Adrenal gland (tissue), 12 donors: Measurements from ENCODE around the gene GABARAP. TPM values are rescaled to one million over a fixed set of nuclear protein-coding genes. Genes with fewer than 3 reads are reported as not detected.

Experiments
- DNase-seq, 7 donors: peaks; one replicate each; pipeline ENCODE4 v3.0.0-alpha.2; 2019 to 2020
- H3K27ac ChIP-seq, 5 donors: fragments of 200-600 bp; sonication (generic) in 4 of 5; 1 replicate in 3 of 5; 2 replicates in 2 of 5; pipeline versions ENCODE4 v1.5.1 to v1.8.0; 2016 to 2020; ENCODE audit warnings: mild to moderate bottlenecking in 1 of 5
- H3K27me3 ChIP-seq: fragments of 200-600 bp; 2 replicates; pipeline ENCODE4 v1.8.0; 2021
- H3K36me3 ChIP-seq, 2 donors: fragments of 200-600 bp; replicated peaks in 1 of 2; 1 replicate in 1 of 2; 2 replicates in 1 of 2; pipeline versions ENCODE4 v1.5.1 to v1.8.0; 2018 to 2022
- H3K4me1 ChIP-seq, 2 donors: fragments of 200-600 bp; replicated peaks in 1 of 2; 1 replicate in 1 of 2; 2 replicates in 1 of 2; pipeline versions ENCODE4 v1.5.1 to v1.8.0; 2018 to 2021
- H3K4me3 ChIP-seq, 4 donors: fragments of 200-600 bp; sonication (generic) in 3 of 4; one replicate each; pipeline ENCODE4 v1.5.1; 2016 to 2018
- H3K9me3 ChIP-seq, 3 donors: fragments of 200-600 bp; sonication (generic) in 1 of 3; replicated peaks in 1 of 3; 1 replicate in 2 of 3; 2 replicates in 1 of 3; pipeline versions ENCODE4 v1.5.1 to v1.8.0; 2016 to 2021
- CTCF ChIP-seq, 6 experiments: fragments of 450-650 bp in 4 of 6; fragments of 200-600 bp in 2 of 6; sonication (generic) in 1 of 6; IDR thresholded peaks; 1 replicate in 5 of 6; 2 replicates in 1 of 6; pipeline versions ENCODE4 v1.5.1 to v1.8.0; 2016 to 2021; ENCODE audit warnings: antibody characterized with exemption in 6 of 6, mild to moderate bottlenecking in 2 of 6, moderate library complexity in 1 of 6
- POLR2A ChIP-seq, 2 donors: fragments of 450-650 bp; IDR thresholded peaks; one replicate each; pipeline ENCODE4 v1.6.1; 2017; ENCODE audit warnings: antibody characterized with exemption in 2 of 2, mild to moderate bottlenecking in 2 of 2, moderate library complexity in 1 of 2
- WGBS, 4 donors: extraction: QIAGEN DNeasy Blood & Tissue Kit in 2 of 4; methylation state at CpG; one replicate each; pipeline versions ENCODE4 v1.1.5 to v1.1.7; 2013 to 2017; 5-methylcytosine and 5-hydroxymethylcytosine counted together
- intact Hi-C, 2 donors: fragments of 100-400 bp; cut with DNase I; formaldehyde crosslinking; loops; one replicate each; pipeline versions ENCODE4 v1.14.1 to v1.15.0; 2022 to 2023
- polyA plus RNA-seq, 3 donors: library from polyadenylated mRNA; stranded (reverse); fragments of 200-250 nt in 2 of 3; fragments of 350-450 nt in 1 of 3; fragmentation: Illumina TruSeq in 1 of 3; extraction: RNeasy Lipid Tissue Mini Kit (QIAGEN cat#74804) in 1 of 3; gene quantifications; one replicate each; pipeline ENCODE4 v1.2.3, GENCODE V29; 2013 to 2014
- total RNA-seq, 9 donors: library from RNA; depleted of rRNA in 4 of 9; stranded (reverse); fragments of >200 nt in 4 of 9; fragments of 120-200 nt in 1 of 9; fragmentation: NEBNext Ultra II Directional in 1 of 9; extraction: Animal tissue kit (Norgen Biotek cat#: 25700) in 1 of 9; gene quantifications; one replicate each; pipeline versions ENCODE4 v1.1.0 to v1.2.4, GENCODE V29; 2013 to 2023
- donor health status: healthy with polysubstance abuse.
- donor health status: Bipolar disorder and iron deficiency.
- donor health status: DM: yes; HTN: yes; CAD: no.
- donor health status: DM: no; HTN: no; CAD: no.
- donor health status: DM: no; HTN: no; CAD: no.
- donor health status: DM: yes; HTN: yes; CAD: no.

The GABARAP gene
- total and polyA plus RNA-seq, 12 donors = 195 to 1,285 (median 840) TPM

DNA sequence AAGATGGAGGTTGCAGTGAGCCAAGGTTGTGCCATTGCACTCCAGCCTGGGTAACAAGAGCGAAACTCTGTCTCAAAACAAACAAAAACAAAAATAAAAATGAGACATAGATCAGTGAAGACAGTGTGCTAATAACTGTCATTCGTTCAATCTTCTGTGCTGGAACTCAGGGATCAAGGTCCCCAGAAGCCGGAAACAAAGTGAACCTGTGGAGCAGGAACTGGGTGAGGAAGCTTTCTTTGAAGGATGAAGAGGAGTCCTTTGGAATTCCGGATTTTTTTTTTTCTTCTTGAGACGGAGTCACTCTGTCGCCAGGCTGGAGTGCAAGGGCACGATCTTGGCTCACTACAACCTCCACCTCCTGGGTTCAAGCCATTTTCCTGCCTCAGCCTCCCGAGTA lies 37.2 kb upstream of the GABARAP start:
- Histone ChIP-seq H3K27me3 (no peaks in the 10 kb centered on the region), H3K36me3 (no peaks in the 10 kb centered on the region), H3K4me3 (no peak overlapping the region), H3K9me3 (no peaks in the 10 kb centered on the region), H3K4me1 (peaks cover 18 to 21% of the 10 kb centered on the region in 2 donors), H3K27ac (no peak overlapping the region)
- WGBS, 4 donors = 74 to 84% (median 79%) methylated on average over 8 of the region's 8 CpGs
- no peak for DNase-seq
- TF ChIP-seq POLR2A (IDR thresholded peaks at IDR 0.05) = no peak
- no peak for TF ChIP-seq CTCF (IDR thresholded peaks at IDR 0.05)
- intact Hi-C loops = no loop called here

- peaks cover 0 to 8% of the 10 kb centered on the region in 2 donors for H3K4me1 ChIP-seq
- DNase-seq = no peak
- H3K27ac ChIP-seq = no peak overlapping the region
- 49 to 64% (median 58%) methylated on average over 1 of the region's 1 CpG for WGBS, 4 donors
- no peaks in the 10 kb centered on the region for H3K9me3 ChIP-seq
- no peaks in the 10 kb centered on the region for H3K36me3 ChIP-seq
- H3K27me3 ChIP-seq = no peaks in the 10 kb centered on the region
- no peak overlapping the region for H3K4me3 ChIP-seq
- TF ChIP-seq POLR2A (IDR thresholded peaks at IDR 0.05) = no peak
- no peak for TF ChIP-seq CTCF (IDR thresholded peaks at IDR 0.05)
- intact Hi-C loops = no loop called here
Measured at GRCh38 chr17:7266784-7267183, 24.5 kb upstream of the GABARAP start.

DNA sequence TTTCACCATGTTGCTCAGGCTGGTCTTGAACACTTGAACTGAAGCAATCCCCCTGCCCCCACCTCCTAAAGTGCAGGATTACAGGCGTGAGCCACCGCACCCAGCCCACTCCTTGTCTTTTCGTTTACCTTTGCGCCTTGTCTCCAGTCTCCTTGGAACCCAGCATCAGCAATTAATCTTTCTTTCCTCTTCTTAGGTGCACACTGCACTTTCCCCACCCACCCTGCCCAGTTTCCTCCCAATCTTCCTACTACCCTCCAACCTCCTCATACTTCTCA lies 21.5 kb upstream of the GABARAP start:
- DNase-seq = no peak
- Histone ChIP-seq H3K9me3 (no peaks in the 10 kb centered on the region), H3K27me3 (no peaks in the 10 kb centered on the region), H3K4me3 (peak overlapping the region in 1 of 4 donors; percentile 23), H3K36me3 (peaks cover 0 to 3% of the 10 kb centered on the region in 2 donors), H3K4me1 (peaks cover 12 to 21% of the 10 kb centered on the region in 2 donors), H3K27ac (no peak overlapping the region)
- TF ChIP-seq CTCF (IDR thresholded peaks at IDR 0.05) = no peak
- TF ChIP-seq POLR2A (IDR thresholded peaks at IDR 0.05) = no peak
- intact Hi-C loops = loop anchor here in 1 of 2 donors (5.0 kb wide), 1 partner anchor 39 kb away; no protein-coding TSS in a partner anchor
- 62 to 75% (median 65%) methylated on average over 4 of the region's 4 CpGs for WGBS, 4 donors

DNA sequence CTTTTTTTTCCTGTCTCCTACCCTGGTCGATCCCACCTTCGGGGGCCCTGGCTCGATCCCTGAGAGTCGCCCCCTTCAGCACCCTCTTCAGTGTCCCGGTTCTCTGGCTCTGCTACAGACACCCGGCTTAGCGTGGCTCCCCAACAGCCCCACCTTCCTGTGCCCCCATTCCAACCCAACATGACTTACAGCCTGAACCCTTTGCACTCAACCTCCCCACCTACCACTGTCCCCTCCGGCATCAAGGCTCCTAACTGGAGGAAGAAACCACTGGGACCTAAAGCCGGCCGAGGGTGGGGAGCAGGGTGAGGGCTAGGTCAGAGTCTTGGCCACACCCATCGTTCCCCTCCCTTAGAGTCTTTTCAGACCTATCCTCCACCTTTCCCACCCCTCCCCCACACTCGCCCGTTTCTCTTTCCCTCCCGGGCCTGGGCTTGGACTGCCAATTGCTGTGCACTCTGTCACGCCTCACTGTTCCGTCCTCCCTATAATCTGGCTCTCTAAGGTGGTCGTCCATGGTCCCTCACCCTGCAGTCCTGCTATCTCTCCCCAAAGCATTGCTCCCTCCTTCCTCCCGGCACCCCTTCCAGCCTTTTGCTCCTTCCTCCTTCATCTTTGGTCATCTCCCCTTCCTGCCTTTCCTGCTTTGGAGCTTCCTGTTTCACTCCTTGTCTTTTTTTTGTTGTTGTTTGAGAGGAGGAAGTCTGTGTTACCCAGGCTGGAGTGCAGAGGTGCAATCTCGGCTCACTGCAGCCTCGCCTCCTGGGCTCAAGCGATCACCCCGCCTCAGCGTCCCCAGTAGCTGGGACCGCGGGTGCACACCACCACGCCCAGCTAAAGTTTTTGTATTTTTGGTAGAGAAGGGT lies 20.9 kb upstream of the GABARAP start:
- no peaks in the 10 kb centered on the region for H3K27me3 ChIP-seq
- WGBS, 4 donors = 28 to 39% (median 34%) methylated on average over 26 of the region's 26 CpGs
- peak overlapping the region in 1 of 4 donors; percentile 23 for H3K4me3 ChIP-seq
- peak in 1 of 7 donors; percentile 48 for DNase-seq
- TF ChIP-seq CTCF (IDR thresholded peaks at IDR 0.05) = no peak
- TF ChIP-seq POLR2A (IDR thresholded peaks at IDR 0.05) = no peak
- no peaks in the 10 kb centered on the region for H3K9me3 ChIP-seq
- peaks cover 0 to 8% of the 10 kb centered on the region in 2 donors for H3K36me3 ChIP-seq
- intact Hi-C loops = loop anchor here in 1 of 2 donors (5.0 kb wide), 1 partner anchor 39 kb away; no protein-coding TSS in a partner anchor
- peaks cover 12 to 21% of the 10 kb centered on the region in 2 donors for H3K4me1 ChIP-seq
- no peak overlapping the region for H3K27ac ChIP-seq
